ENCODE results near the gene MRTFA.

GRCh38 chr22:40396882-40397281 lies 239.6 kb downstream of the MRTFA start:
- no peak for TF ChIP-seq CTCF (IDR thresholded peaks at IDR 0.05)
- no peak for TF ChIP-seq POLR2A (IDR thresholded peaks at IDR 0.05)
